Activated CD4-positive, CD25-positive, alpha-beta regulatory T cell (primary cell): ENCODE results near the gene TCHH.
"Not testable (repeated sequence)": the region's sequence is repeated elsewhere in the genome, so short reads cannot be mapped to it uniquely, and the experiment has no call there.

Source experiments
- DNase-seq, 4 experiments: peaks; one replicate each; lab custom pipeline; 2025; lab: John Stamatoyannopoulos, UW

Gene TCHH

GRCh38 chr1:152112101-152112884 lies 3.0 kb downstream of the TCHH start:
- DNase-seq, result no peak

- DNase-seq, result no peak
Measured at GRCh38 chr1:152111515-152111968, 3.7 kb downstream of the TCHH start.

- no peak for DNase-seq
Measured at GRCh38 chr1:152110860-152111514, 4.3 kb downstream of the TCHH start.

- no peak for DNase-seq
Measured at GRCh38 chr1:152110365-152110859, 4.8 kb downstream of the TCHH start.

GRCh38 chr1:152109998-152110294 lies 5.3 kb downstream of the TCHH start:
- no peak for DNase-seq

- no peak for DNase-seq
Measured at GRCh38 chr1:152109231-152109997, 5.8 kb downstream of the TCHH start.

GRCh38 chr1:152108882-152109222 lies 6.4 kb downstream of the TCHH start:
- DNase-seq, result no peak

GRCh38 chr1:152107984-152108881 lies 7.0 kb downstream of the TCHH start:
- no peak for DNase-seq

- DNase-seq, result no peak
Measured at GRCh38 chr1:152107031-152107983, 7.9 kb downstream of the TCHH start.

GRCh38 chr1:152104854-152105253 lies 10.4 kb downstream of the TCHH start:
- DNase-seq, result no peak

GRCh38 chr1:152096931-152097330 lies 18.3 kb downstream of the TCHH start:
- DNase-seq, result no peak

GRCh38 chr1:152089014-152089674 lies 26.1 kb downstream of the TCHH start, which contains the start of gene TCHHL1:
TCHHL1 (minus strand) TSS chr1:152089064; CDS start chr1:152088143, 921 bp downstream.
- DNase-seq, result no peak

- DNase-seq, result no peak
Measured at GRCh38 chr1:152086760-152087159, 28.5 kb downstream of the TCHH start.

GRCh38 chr1:152084853-152085252 lies 30.4 kb downstream of the TCHH start:
- DNase-seq, result no peak

- not testable (repeated sequence) for DNase-seq
Measured at GRCh38 chr1:152081026-152081425, 34.2 kb downstream of the TCHH start.

GRCh38 chr1:152080494-152080893 lies 34.8 kb downstream of the TCHH start:
- not testable (repeated sequence) for DNase-seq

- no peak for DNase-seq
Measured at GRCh38 chr1:152078831-152079441, 36.3 kb downstream of the TCHH start.

GRCh38 chr1:152072311-152072710 lies 42.9 kb downstream of the TCHH start:
- no peak for DNase-seq

- DNase-seq, result no peak
Measured at GRCh38 chr1:152071123-152071522, 44.1 kb downstream of the TCHH start.
